MM.1S (cell line): ENCODE data around the gene TTLL11.

Source experiments
- DNase-seq: peaks from one replicate; pipeline ENCODE4 v3.0.0-alpha.2; 2015
- H2AFZ ChIP-seq: fragments of 300-600 bp; sonication (generic); 2 replicates; pipeline ENCODE4 v1.6.0; 2016; ENCODE audit warnings: antibody characterized with exemption, low read length
- H3F3A ChIP-seq: fragments of 300-600 bp; sonication (generic); 2 replicates; pipeline ENCODE4 v1.6.1; 2016; ENCODE audit warnings: mild to moderate bottlenecking, antibody characterized with exemption, low read length, moderate library complexity, mixed read lengths; ENCODE audit not compliant: insufficient read depth
- H3K27ac ChIP-seq: fragments of 300-600 bp; sonication (generic); 2 replicates; pipeline ENCODE4 v1.5.1; 2016; ENCODE audit warnings: mild to moderate bottlenecking, low read length
- H3K27me3 ChIP-seq: fragments of 300-600 bp; sonication (generic); replicated peaks from 2 replicates; pipeline ENCODE4 v1.6.0; 2016; ENCODE audit warnings: low read length; ENCODE audit not compliant: insufficient read depth
- H3K36me3 ChIP-seq: fragments of 300-600 bp; sonication (generic); replicated peaks from 2 replicates; pipeline ENCODE4 v1.6.1; 2016; ENCODE audit warnings: mild to moderate bottlenecking, low read length, mixed read lengths; ENCODE audit not compliant: insufficient read depth
- H3K4me1 ChIP-seq: fragments of 300-600 bp; sonication (generic); 2 replicates; pipeline ENCODE4 v1.6.1; 2016; ENCODE audit warnings: low read length, mixed read lengths
- H3K4me2 ChIP-seq: fragments of 300-600 bp; sonication (generic); 2 replicates; pipeline ENCODE4 v1.6.0; 2016; ENCODE audit warnings: low read depth, low read length
- H3K4me3 ChIP-seq: fragments of 300-600 bp; sonication (generic); 2 replicates; pipeline ENCODE4 v1.5.1; 2016; ENCODE audit warnings: low read length, mixed read lengths
- H3K79me2 ChIP-seq: fragments of 300-600 bp; sonication (generic); 2 replicates; pipeline ENCODE4 v1.6.1; 2016; ENCODE audit warnings: mixed run types, low read length, mixed read lengths
- H3K9ac ChIP-seq: fragments of 300-600 bp; sonication (generic); 2 replicates; pipeline ENCODE4 v1.6.1; 2016; ENCODE audit warnings: low read length, mixed read lengths
- H3K9me2 ChIP-seq: fragments of 300-600 bp; sonication (generic); replicated peaks from 2 replicates; pipeline ENCODE4 v1.6.1; 2016; ENCODE audit warnings: mild to moderate bottlenecking, low read length, mixed read lengths; ENCODE audit not compliant: insufficient read depth
- H3K9me3 ChIP-seq: fragments of 300-600 bp; sonication (generic); replicated peaks from 2 replicates; pipeline ENCODE4 v1.6.1; 2016; ENCODE audit warnings: mild to moderate bottlenecking, low read length, mixed read lengths; ENCODE audit not compliant: insufficient read depth
- H4K20me1 ChIP-seq: fragments of 300-600 bp; sonication (generic); 2 replicates; pipeline ENCODE4 v1.6.1; 2016; ENCODE audit warnings: mild to moderate bottlenecking, low read length, moderate library complexity, mixed read lengths; ENCODE audit not compliant: insufficient read depth
- EZH2 ChIP-seq: fragments of 300-600 bp; sonication (generic); optimal IDR thresholded peaks from 2 replicates; pipeline ENCODE3; 2017; ENCODE audit warnings: low read depth, mild to moderate bottlenecking, antibody characterized with exemption, low read length, mixed read lengths
- EZH2phosphoT487 ChIP-seq: fragments of 300-600 bp; sonication (generic); IDR thresholded peaks from 2 replicates; pipeline ENCODE4 v1.6.1; 2018; ENCODE audit warnings: antibody characterized with exemption, low read length
- TF ChIP-seq, protein P1 (sequence below): fragments of 300-600 bp; sonication (generic); IDR thresholded peaks from 2 replicates; pipeline ENCODE4 v1.5.1; 2016; ENCODE audit warnings: antibody characterized with exemption, low read length, mixed read lengths

The TTLL11 gene

DNA sequence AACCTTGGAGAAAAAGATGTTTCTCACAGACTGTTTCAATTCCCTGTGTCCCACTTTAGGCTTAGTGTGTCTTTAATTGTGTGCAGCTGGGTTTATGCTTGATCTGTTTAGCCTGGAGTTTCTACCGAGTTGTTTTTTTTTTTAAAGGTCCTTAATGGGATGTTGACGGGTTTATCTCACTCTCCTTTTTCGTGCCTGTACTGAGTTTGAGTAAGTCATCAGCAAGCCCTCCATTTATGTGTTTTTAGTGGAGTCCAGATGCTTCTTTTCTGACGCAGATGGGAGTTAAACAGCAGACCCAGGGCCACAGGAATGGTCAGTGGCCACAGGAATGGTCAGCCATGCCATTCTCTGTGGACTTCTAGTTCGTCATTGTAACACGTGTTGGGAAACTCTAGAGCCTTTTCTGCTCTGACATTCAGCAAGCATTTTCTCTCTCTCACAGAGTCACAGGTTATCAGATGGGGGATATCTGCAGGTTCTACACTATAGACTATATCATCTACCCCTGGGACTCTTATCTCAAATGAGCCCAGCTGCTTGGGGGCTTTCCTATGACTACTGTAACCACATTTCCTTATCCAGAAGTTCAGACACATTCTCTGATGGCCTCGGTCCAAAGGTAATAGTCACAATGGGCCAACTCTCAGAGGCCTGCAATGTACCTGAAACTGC is 190.5 kb downstream of the TTLL11 start:
- no peak for DNase-seq
- Histone ChIP-seq H3K9me2 (no peaks in the 10 kb centered on the region), H3K4me2 (no peak overlapping the region), H3K4me3 (no peak overlapping the region), H3K79me2 (no peaks in the 10 kb centered on the region), H3K9ac (no peak overlapping the region), H3K27ac (no peak overlapping the region), H3K9me3 (no peaks in the 10 kb centered on the region), H3K27me3 (no peaks in the 10 kb centered on the region), H2AFZ (no peak overlapping the region), H3K4me1 (no peaks in the 10 kb centered on the region), H4K20me1 (no peaks in the 10 kb centered on the region), H3F3A (no peaks in the 10 kb centered on the region), H3K36me3 (no peaks in the 10 kb centered on the region)
- TF ChIP-seq EZH2phosphoT487, result no peak
- TF ChIP-seq, protein P1, sequence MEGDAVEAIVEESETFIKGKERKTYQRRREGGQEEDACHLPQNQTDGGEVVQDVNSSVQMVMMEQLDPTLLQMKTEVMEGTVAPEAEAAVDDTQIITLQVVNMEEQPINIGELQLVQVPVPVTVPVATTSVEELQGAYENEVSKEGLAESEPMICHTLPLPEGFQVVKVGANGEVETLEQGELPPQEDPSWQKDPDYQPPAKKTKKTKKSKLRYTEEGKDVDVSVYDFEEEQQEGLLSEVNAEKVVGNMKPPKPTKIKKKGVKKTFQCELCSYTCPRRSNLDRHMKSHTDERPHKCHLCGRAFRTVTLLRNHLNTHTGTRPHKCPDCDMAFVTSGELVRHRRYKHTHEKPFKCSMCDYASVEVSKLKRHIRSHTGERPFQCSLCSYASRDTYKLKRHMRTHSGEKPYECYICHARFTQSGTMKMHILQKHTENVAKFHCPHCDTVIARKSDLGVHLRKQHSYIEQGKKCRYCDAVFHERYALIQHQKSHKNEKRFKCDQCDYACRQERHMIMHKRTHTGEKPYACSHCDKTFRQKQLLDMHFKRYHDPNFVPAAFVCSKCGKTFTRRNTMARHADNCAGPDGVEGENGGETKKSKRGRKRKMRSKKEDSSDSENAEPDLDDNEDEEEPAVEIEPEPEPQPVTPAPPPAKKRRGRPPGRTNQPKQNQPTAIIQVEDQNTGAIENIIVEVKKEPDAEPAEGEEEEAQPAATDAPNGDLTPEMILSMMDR, result no peak
- no peak for TF ChIP-seq EZH2

DNA sequence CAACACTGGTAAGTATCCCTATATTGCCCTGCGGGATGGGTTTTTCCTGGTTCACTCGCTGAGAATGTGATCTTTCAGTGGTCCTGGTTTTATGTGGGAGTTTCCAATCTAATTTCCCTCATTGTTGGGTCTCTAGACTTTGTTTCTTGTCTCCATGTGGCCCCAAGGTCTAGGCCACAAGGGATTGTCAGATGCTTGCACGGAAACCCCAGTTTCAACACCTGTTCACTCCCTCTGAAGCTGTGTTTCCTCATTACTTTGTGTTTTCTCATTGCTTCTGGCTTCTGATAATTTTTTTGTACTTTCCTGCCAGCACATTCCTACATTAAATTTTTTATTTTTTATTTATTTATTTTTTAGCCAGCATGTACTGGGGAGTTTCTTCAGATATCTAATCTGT is 191.5 kb downstream of the TTLL11 start:
- Histone ChIP-seq H3K27ac (no peak overlapping the region), H3K9me2 (no peaks in the 10 kb centered on the region), H3K36me3 (no peaks in the 10 kb centered on the region), H2AFZ (no peak overlapping the region), H3K4me1 (no peaks in the 10 kb centered on the region), H3K4me2 (no peak overlapping the region), H3K4me3 (no peak overlapping the region), H3K9me3 (no peaks in the 10 kb centered on the region), H3F3A (no peaks in the 10 kb centered on the region), H4K20me1 (no peaks in the 10 kb centered on the region), H3K9ac (no peak overlapping the region), H3K79me2 (no peaks in the 10 kb centered on the region), H3K27me3 (no peaks in the 10 kb centered on the region)
- no peak for DNase-seq
- TF ChIP-seq EZH2phosphoT487, result no peak
- TF ChIP-seq, protein P1, result no peak
- TF ChIP-seq EZH2, result no peak

DNA sequence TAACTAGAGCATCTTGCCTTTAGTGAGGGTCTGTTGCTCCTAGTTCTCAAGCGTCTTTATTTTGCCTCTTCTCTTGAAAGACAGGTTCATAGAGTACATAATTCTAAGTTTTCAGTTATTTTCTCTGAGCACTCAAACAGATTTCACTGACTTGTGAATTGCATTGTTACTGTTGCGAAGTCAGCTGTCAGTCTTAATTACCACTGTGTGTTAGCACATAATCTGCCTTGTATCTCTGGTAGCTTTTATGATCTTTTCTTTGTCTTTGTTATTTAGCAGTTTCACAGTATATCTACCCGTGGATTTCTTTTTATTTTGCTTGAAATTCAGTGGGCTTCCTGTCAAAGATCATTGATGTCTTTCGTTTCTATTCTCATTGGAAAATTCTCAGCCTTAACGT is 192.9 kb downstream of the TTLL11 start:
- H3K4me3 ChIP-seq, result no peak overlapping the region
- no peak overlapping the region for H2AFZ ChIP-seq
- no peaks in the 10 kb centered on the region for H3K9me3 ChIP-seq
- TF ChIP-seq EZH2phosphoT487 (no peak), EZH2 (no peak)
- TF ChIP-seq, protein P1, result no peak
- H4K20me1 ChIP-seq, result no peaks in the 10 kb centered on the region
- H3K27ac ChIP-seq, result no peak overlapping the region
- no peaks in the 10 kb centered on the region for H3K79me2 ChIP-seq
- DNase-seq, result no peak
- no peak overlapping the region for H3K4me2 ChIP-seq
- H3K36me3 ChIP-seq, result no peaks in the 10 kb centered on the region
- H3K9ac ChIP-seq, result no peak overlapping the region
- H3K4me1 ChIP-seq, result no peaks in the 10 kb centered on the region
- H3F3A ChIP-seq, result no peaks in the 10 kb centered on the region
- no peaks in the 10 kb centered on the region for H3K9me2 ChIP-seq
- no peaks in the 10 kb centered on the region for H3K27me3 ChIP-seq
